HEK293 (cell line): ENCODE data around the gene DSG3.
A peak's percentile ranks its signal among the peaks of the same experiment; 100 is the strongest.

Experiments used
- CTCF ChIA-PET: fragments of 350-600 bp; formaldehyde crosslinking; extraction: SDS; loops from one replicate; lab custom pipeline; 2021; ENCODE audit warnings: antibody characterized with exemption; lab: Yijun Ruan, JAX
- POLR2A ChIA-PET: fragments of 300-600 bp; formaldehyde crosslinking; extraction: SDS; loops from one replicate; lab custom pipeline; 2020; ENCODE audit warnings: antibody characterized with exemption, inconsistent platforms; lab: Yijun Ruan, JAX
- H3K27ac ChIP-seq: fragments of 200-500 bp; sonication (Bioruptor generic); 2 replicates; pipeline ENCODE4 v1.5.1; 2014; ENCODE audit warnings: low read depth, low read length, control low read depth, inconsistent platforms; ENCODE audit errors: extremely low read depth
- H3K36me3 ChIP-seq, 2 experiments: fragments of 200-500 bp in 1 of 2; sonication (Bioruptor generic) in 1 of 2; 1 replicate in 1 of 2; 2 replicates in 1 of 2; pipeline ENCODE4 v1.5.1; 2014 to 2017; ENCODE audit warnings: inconsistent platforms in 2 of 2, low read length in 2 of 2; ENCODE audit not compliant: control insufficient read depth in 2 of 2, insufficient read depth in 1 of 2
- H3K4me1 ChIP-seq: fragments of 200-500 bp; sonication (Bioruptor generic); 2 replicates; pipeline ENCODE4 v1.5.1; 2014; ENCODE audit warnings: mild to moderate bottlenecking, low read length, inconsistent platforms; ENCODE audit not compliant: control insufficient read depth, insufficient read depth
- H3K4me3 ChIP-seq: 2 replicates; pipeline ENCODE4 v1.5.1; 2011; ENCODE audit warnings: low read depth, mild to moderate bottlenecking, control low read depth, low read length, moderate library complexity
- H3K9me3 ChIP-seq: fragments of 200-500 bp; sonication (Bioruptor generic); 2 replicates; pipeline ENCODE4 v1.5.1; 2014; ENCODE audit warnings: low read depth, low read length, inconsistent platforms; ENCODE audit not compliant: control insufficient read depth, insufficient read depth
- GLIS2 ChIP-seq: fragments of 450-650 bp; formaldehyde crosslinking; IDR thresholded peaks from 2 replicates; pipeline ENCODE4 v1.5.1; 2016; ENCODE audit warnings: missing biosample characterization, missing genetic modification characterization
- KLF8 ChIP-seq: fragments of 450-650 bp; formaldehyde crosslinking; IDR thresholded peaks from 2 replicates; pipeline ENCODE4 v1.5.1; 2016; ENCODE audit warnings: missing biosample characterization, missing genetic modification characterization
- PRDM1 ChIP-seq: fragments of 450-650 bp; formaldehyde crosslinking; IDR thresholded peaks from 2 replicates; pipeline ENCODE4; 2016; ENCODE audit warnings: missing biosample characterization, missing genetic modification characterization
- ZFHX2 ChIP-seq: fragments of 450-650 bp; formaldehyde crosslinking; conservative IDR thresholded peaks from 2 replicates; pipeline ENCODE4 v1.5.1; 2016; ENCODE audit warnings: missing biosample characterization, missing genetic modification characterization
- ZNF132 ChIP-seq: fragments of 450-650 bp; formaldehyde crosslinking; IDR thresholded peaks from 2 replicates; pipeline ENCODE4 v1.5.1; 2017; ENCODE audit warnings: missing biosample characterization, missing genetic modification characterization, borderline replicate concordance
- ZNF223 ChIP-seq: fragments of 450-650 bp; formaldehyde crosslinking; IDR thresholded peaks from 2 replicates; pipeline ENCODE4 v1.5.1; 2016; ENCODE audit warnings: missing biosample characterization, missing genetic modification characterization
- ZNF266 ChIP-seq: fragments of 450-650 bp; formaldehyde crosslinking; IDR thresholded peaks from 2 replicates; pipeline ENCODE4 v1.5.1; 2016; ENCODE audit warnings: missing biosample characterization, missing genetic modification characterization, low read depth
- ZNF335 ChIP-seq: fragments of 450-650 bp; formaldehyde crosslinking; conservative IDR thresholded peaks from 2 replicates; pipeline ENCODE4 v1.5.1; 2016; ENCODE audit warnings: missing biosample characterization, missing genetic modification characterization
- ZNF350 ChIP-seq: fragments of 450-650 bp; formaldehyde crosslinking; IDR thresholded peaks from 2 replicates; pipeline ENCODE4 v1.5.0; 2017; ENCODE audit warnings: missing biosample characterization, mild to moderate bottlenecking, missing genetic modification characterization
- ZNF354C ChIP-seq: fragments of 450-650 bp; formaldehyde crosslinking; IDR thresholded peaks from 2 replicates; pipeline ENCODE4 v1.5.1; 2016; ENCODE audit warnings: missing biosample characterization, missing genetic modification characterization, low read depth, borderline replicate concordance
- ZNF37A ChIP-seq: fragments of 450-650 bp; IDR thresholded peaks from 2 replicates; pipeline ENCODE4 v1.5.1; 2018; ENCODE audit warnings: missing biosample characterization, missing genetic modification characterization
- ZNF530 ChIP-seq: fragments of 450-650 bp; formaldehyde crosslinking; IDR thresholded peaks from 2 replicates; pipeline ENCODE4 v1.5.1; 2016; ENCODE audit warnings: low read depth, missing biosample characterization, missing genetic modification characterization
- ZNF544 ChIP-seq: fragments of 450-650 bp; formaldehyde crosslinking; IDR thresholded peaks from 2 replicates; pipeline ENCODE4 v1.5.0; 2017; ENCODE audit warnings: missing biosample characterization, missing genetic modification characterization
- ZNF558 ChIP-seq: fragments of 450-650 bp; formaldehyde crosslinking; IDR thresholded peaks from 2 replicates; pipeline ENCODE4 v1.5.1; 2016; ENCODE audit warnings: missing biosample characterization, missing genetic modification characterization
- ZNF585B ChIP-seq: fragments of 450-650 bp; formaldehyde crosslinking; IDR thresholded peaks from 2 replicates; pipeline ENCODE4 v1.5.1; 2016; ENCODE audit warnings: missing biosample characterization, missing genetic modification characterization
- ZNF623 ChIP-seq: fragments of 450-650 bp; formaldehyde crosslinking; IDR thresholded peaks from 2 replicates; pipeline ENCODE4 v1.5.1; 2016; ENCODE audit warnings: missing biosample characterization, missing genetic modification characterization
- ZNF670 ChIP-seq: fragments of 450-650 bp; formaldehyde crosslinking; IDR thresholded peaks from 2 replicates; pipeline ENCODE4 v1.5.1; 2016; ENCODE audit warnings: missing biosample characterization, missing genetic modification characterization, low read depth
- ZNF677 ChIP-seq: fragments of 450-650 bp; IDR thresholded peaks from 2 replicates; pipeline ENCODE4 v1.5.0; 2018; ENCODE audit warnings: missing biosample characterization, mild to moderate bottlenecking, missing genetic modification characterization, moderate library complexity
- ZNF830 ChIP-seq: fragments of 450-650 bp; IDR thresholded peaks from 2 replicates; pipeline ENCODE4 v1.5.0; 2018; ENCODE audit warnings: missing biosample characterization, missing genetic modification characterization, low read depth, mild to moderate bottlenecking, moderate library complexity
- ZSCAN16 ChIP-seq: fragments of 450-650 bp; formaldehyde crosslinking; IDR thresholded peaks from 2 replicates; pipeline ENCODE4 v1.5.1; 2016; ENCODE audit warnings: missing biosample characterization, missing genetic modification characterization
- ZSCAN23 ChIP-seq: fragments of 450-650 bp; formaldehyde crosslinking; IDR thresholded peaks from 2 replicates; pipeline ENCODE4 v1.5.1; 2016; ENCODE audit warnings: missing biosample characterization, missing genetic modification characterization
- ZXDB ChIP-seq: fragments of 450-650 bp; formaldehyde crosslinking; IDR thresholded peaks from 2 replicates; pipeline ENCODE4 v1.5.1; 2016; ENCODE audit warnings: missing biosample characterization, missing genetic modification characterization
- TF ChIP-seq, protein P1 (sequence below): fragments of 450-650 bp; IDR thresholded peaks from 2 replicates; pipeline ENCODE4 v1.5.1; 2018; ENCODE audit warnings: missing biosample characterization, missing genetic modification characterization
- TF ChIP-seq, protein P2 (sequence below): fragments of 450-650 bp; formaldehyde crosslinking; IDR thresholded peaks from 2 replicates; pipeline ENCODE4 v1.5.1; 2017; ENCODE audit warnings: missing biosample characterization, missing genetic modification characterization
- TF ChIP-seq, protein P3 (sequence below): fragments of 450-650 bp; formaldehyde crosslinking; IDR thresholded peaks from 2 replicates; pipeline ENCODE4 v1.5.1; 2016; ENCODE audit warnings: missing biosample characterization, missing genetic modification characterization
- TF ChIP-seq, protein P4 (sequence below): fragments of 450-650 bp; formaldehyde crosslinking; IDR thresholded peaks from 2 replicates; pipeline ENCODE4 v1.5.1; 2016; ENCODE audit warnings: missing biosample characterization, missing genetic modification characterization
- TF ChIP-seq, protein P5 (sequence below): fragments of 450-650 bp; formaldehyde crosslinking; IDR thresholded peaks from 2 replicates; pipeline ENCODE4 v1.5.1; 2016; ENCODE audit warnings: missing biosample characterization, missing genetic modification characterization
- TF ChIP-seq, protein P6 (sequence below): fragments of 450-650 bp; formaldehyde crosslinking; IDR thresholded peaks from 2 replicates; pipeline ENCODE4 v1.5.1; 2017; ENCODE audit warnings: missing biosample characterization, mild to moderate bottlenecking, missing genetic modification characterization, moderate library complexity

Gene DSG3

DNA sequence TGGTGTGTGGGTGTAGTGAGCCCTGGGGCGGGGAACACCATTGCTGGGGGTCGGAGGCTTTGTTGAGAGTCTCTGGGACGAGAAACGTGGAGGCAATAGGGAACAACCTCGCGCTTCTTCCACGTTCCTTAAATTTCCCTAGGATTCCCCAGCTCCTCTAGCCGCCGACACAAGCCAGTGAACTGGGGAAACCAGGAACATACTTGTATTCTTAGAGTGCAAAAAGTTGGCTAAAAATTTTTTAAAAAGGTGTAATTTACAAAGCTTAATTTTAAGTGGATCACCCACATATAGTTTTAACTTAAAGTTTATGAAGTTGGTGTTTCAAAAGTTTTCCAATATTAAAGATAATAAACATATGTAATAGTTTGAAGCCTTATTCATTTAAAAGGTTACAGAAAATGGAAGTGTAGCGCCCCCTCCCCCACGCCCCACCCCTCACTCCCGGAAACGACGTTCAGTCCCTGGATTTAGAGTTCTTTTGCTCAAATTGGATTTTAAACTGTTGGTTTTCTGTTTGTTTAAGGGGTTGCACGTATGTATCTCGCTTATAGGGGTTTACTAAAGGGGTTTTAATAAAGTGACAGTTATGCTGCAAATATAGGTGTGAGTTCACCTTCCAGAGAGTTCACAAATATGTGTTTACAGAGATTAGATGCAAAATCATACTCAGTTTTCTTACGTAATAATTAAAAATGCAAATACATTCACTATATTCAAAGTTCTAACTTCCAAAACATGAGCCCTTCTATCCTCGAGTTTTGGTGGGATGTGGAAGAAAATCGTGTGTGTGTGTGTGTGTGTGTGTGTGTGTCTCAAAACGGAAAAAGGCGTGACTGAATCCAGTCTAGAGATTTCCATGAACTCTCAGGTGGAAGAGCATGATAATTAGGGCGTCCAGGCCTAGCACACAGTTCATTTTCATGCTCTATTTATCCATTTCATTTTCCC lies 51.3 kb downstream of the DSG3 start:
- peak overlapping the region; percentile 82 for H3K27ac ChIP-seq
- H3K4me3 ChIP-seq: peak overlapping the region; percentile 64
- ChIA-PET CTCF (interaction anchor here (1.1 kb wide), 2 partner anchors 13 to 75 kb away, joined by 3 to 4 read pairs; no protein-coding TSS in a partner anchor), POLR2A (no interaction called here)
- peaks cover 0 to 4% of the 10 kb centered on the region in 2 experiments; a peak in 1 of 3 replicates for H3K36me3 ChIP-seq
- no peaks in the 10 kb centered on the region for H3K4me1 ChIP-seq
- H3K9me3 ChIP-seq: no peaks in the 10 kb centered on the region
- no peak for TF ChIP-seq ZNF830 (tag by site-specific recombination)
- no peak for TF ChIP-seq ZNF354C (tag by site-specific recombination)
- TF ChIP-seq, protein P1, sequence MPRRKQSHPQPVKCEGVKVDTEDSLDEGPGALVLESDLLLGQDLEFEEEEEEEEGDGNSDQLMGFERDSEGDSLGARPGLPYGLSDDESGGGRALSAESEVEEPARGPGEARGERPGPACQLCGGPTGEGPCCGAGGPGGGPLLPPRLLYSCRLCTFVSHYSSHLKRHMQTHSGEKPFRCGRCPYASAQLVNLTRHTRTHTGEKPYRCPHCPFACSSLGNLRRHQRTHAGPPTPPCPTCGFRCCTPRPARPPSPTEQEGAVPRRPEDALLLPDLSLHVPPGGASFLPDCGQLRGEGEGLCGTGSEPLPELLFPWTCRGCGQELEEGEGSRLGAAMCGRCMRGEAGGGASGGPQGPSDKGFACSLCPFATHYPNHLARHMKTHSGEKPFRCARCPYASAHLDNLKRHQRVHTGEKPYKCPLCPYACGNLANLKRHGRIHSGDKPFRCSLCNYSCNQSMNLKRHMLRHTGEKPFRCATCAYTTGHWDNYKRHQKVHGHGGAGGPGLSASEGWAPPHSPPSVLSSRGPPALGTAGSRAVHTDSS (tag by site-specific recombination): no peak
- no peak for TF ChIP-seq ZNF223 (tag by site-specific recombination)
- TF ChIP-seq, protein P2, sequence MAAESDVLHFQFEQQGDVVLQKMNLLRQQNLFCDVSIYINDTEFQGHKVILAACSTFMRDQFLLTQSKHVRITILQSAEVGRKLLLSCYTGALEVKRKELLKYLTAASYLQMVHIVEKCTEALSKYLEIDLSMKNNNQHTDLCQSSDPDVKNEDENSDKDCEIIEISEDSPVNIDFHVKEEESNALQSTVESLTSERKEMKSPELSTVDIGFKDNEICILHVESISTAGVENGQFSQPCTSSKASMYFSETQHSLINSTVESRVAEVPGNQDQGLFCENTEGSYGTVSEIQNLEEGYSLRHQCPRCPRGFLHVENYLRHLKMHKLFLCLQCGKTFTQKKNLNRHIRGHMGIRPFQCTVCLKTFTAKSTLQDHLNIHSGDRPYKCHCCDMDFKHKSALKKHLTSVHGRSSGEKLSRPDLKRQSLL (tag by site-specific recombination): no peak
- 0 out of 2 replicates have a peak, but pooled peaks have one; percentile 45 for TF ChIP-seq ZXDB (tag by site-specific recombination)
- TF ChIP-seq ZNF670: no peak
- no peak for TF ChIP-seq ZNF530 (tag by site-specific recombination)
- no peak for TF ChIP-seq ZNF132 (tag by site-specific recombination)
- 0 out of 2 replicates have a peak, but pooled peaks have one; percentile 9 for TF ChIP-seq KLF8 (tag by site-specific recombination)
- no peak for TF ChIP-seq ZSCAN23
- TF ChIP-seq, protein P3, sequence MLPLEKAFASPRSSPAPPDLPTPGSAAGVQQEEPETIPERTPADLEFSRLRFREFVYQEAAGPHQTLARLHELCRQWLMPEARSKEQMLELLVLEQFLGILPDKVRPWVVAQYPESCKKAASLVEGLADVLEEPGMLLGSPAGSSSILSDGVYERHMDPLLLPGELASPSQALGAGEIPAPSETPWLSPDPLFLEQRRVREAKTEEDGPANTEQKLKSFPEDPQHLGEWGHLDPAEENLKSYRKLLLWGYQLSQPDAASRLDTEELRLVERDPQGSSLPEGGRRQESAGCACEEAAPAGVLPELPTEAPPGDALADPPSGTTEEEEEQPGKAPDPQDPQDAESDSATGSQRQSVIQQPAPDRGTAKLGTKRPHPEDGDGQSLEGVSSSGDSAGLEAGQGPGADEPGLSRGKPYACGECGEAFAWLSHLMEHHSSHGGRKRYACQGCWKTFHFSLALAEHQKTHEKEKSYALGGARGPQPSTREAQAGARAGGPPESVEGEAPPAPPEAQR (tag by site-specific recombination): no peak
- TF ChIP-seq ZNF623 (tag by site-specific recombination): no peak
- TF ChIP-seq, protein P4, sequence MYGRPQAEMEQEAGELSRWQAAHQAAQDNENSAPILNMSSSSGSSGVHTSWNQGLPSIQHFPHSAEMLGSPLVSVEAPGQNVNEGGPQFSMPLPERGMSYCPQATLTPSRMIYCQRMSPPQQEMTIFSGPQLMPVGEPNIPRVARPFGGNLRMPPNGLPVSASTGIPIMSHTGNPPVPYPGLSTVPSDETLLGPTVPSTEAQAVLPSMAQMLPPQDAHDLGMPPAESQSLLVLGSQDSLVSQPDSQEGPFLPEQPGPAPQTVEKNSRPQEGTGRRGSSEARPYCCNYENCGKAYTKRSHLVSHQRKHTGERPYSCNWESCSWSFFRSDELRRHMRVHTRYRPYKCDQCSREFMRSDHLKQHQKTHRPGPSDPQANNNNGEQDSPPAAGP (tag by site-specific recombination): no peak
- TF ChIP-seq ZFHX2 (tag by site-specific recombination): no peak
- TF ChIP-seq ZNF266: no peak
- no peak for TF ChIP-seq ZNF558 (tag by site-specific recombination)
- TF ChIP-seq ZNF544 (tag by site-specific recombination): no peak
- TF ChIP-seq ZNF335 (tag by site-specific recombination): peak; percentile 42; the same call in 1 of the 2 replicates
- TF ChIP-seq, protein P5, sequence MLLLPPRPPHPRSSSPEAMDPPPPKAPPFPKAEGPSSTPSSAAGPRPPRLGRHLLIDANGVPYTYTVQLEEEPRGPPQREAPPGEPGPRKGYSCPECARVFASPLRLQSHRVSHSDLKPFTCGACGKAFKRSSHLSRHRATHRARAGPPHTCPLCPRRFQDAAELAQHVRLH (tag by site-specific recombination): no peak
- peak; percentile 37; the same call in 1 of the 2 replicates for TF ChIP-seq PRDM1 (tag by site-specific recombination)
- TF ChIP-seq ZNF37A (tag by site-specific recombination): no peak
- TF ChIP-seq GLIS2 (tag by site-specific recombination): 0 out of 2 replicates have a peak, but pooled peaks have one; percentile 41
- TF ChIP-seq ZNF350 (tag by site-specific recombination): no peak
- no peak for TF ChIP-seq ZSCAN16
- no peak for TF ChIP-seq ZNF585B (tag by site-specific recombination)
- TF ChIP-seq ZNF677 (tag by site-specific recombination): no peak
- TF ChIP-seq, protein P6, sequence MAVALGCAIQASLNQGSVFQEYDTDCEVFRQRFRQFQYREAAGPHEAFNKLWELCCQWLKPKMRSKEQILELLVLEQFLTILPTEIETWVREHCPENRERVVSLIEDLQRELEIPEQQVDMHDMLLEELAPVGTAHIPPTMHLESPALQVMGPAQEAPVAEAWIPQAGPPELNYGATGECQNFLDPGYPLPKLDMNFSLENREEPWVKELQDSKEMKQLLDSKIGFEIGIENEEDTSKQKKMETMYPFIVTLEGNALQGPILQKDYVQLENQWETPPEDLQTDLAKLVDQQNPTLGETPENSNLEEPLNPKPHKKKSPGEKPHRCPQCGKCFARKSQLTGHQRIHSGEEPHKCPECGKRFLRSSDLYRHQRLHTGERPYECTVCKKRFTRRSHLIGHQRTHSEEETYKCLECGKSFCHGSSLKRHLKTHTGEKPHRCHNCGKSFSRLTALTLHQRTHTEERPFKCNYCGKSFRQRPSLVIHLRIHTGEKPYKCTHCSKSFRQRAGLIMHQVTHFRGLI (tag by site-specific recombination): no peak
